MCF 10A (cell line): ENCODE measurements around the gene DLL1. TPM values are rescaled to one million over a fixed set of nuclear protein-coding genes. Genes with fewer than 3 reads are reported as not detected.

ENCODE experiments used
- BruUV-seq: library from RNA; stranded (reverse); fragments of 400-500 nt; replicated peaks from 2 replicates; lab custom pipeline; 2021; lab: Mats Ljungman, UMichigan
- CTCF ChIA-PET: fragments of 300-600 bp; sonication (Branson Sonifier 250); formaldehyde crosslinking; extraction: SDS; loops from one replicate; lab custom pipeline; 2021; ENCODE audit warnings: antibody characterized with exemption, inconsistent platforms; lab: Yijun Ruan, JAX
- POLR2A ChIA-PET: fragments of 300-600, 350-650 bp; sonication (Branson Sonifier 250); formaldehyde crosslinking; extraction: SDS; loops from one replicate; lab custom pipeline; 2020; ENCODE audit warnings: antibody characterized with exemption, inconsistent platforms; lab: Yijun Ruan, JAX
- DNase-seq: peaks from one replicate; pipeline ENCODE4 v3.0.0-alpha.2; 2018; ENCODE audit not compliant: unreplicated experiment
- H3K27ac Mint-ChIP-seq: one replicate; pipeline ENCODE4 v1.8.0; 2022; ENCODE audit warnings: mild to moderate bottlenecking, low read depth, mixed read lengths; ENCODE audit not compliant: unreplicated experiment
- H3K27me3 Mint-ChIP-seq: one replicate; pipeline ENCODE4 v1.8.0; 2022; ENCODE audit warnings: mixed read lengths; ENCODE audit not compliant: insufficient read depth, unreplicated experiment
- H3K36me3 Mint-ChIP-seq: one replicate; pipeline ENCODE4 v1.8.0; 2022; ENCODE audit warnings: mild to moderate bottlenecking, moderate library complexity, mixed read lengths; ENCODE audit not compliant: insufficient read depth, unreplicated experiment
- H3K4me1 Mint-ChIP-seq: one replicate; pipeline ENCODE4 v1.8.0; 2022; ENCODE audit warnings: mixed read lengths; ENCODE audit not compliant: insufficient read depth, unreplicated experiment
- H3K4me3 Mint-ChIP-seq: one replicate; pipeline ENCODE4 v1.8.0; 2022; ENCODE audit warnings: mild to moderate bottlenecking, moderate library complexity, mixed read lengths; ENCODE audit not compliant: unreplicated experiment
- H3K9me3 Mint-ChIP-seq: one replicate; pipeline ENCODE4 v1.8.0; 2022; ENCODE audit warnings: mixed read lengths; ENCODE audit not compliant: unreplicated experiment
- intact Hi-C: fragments of 100-400 bp; cut with micrococcal nuclease; formaldehyde crosslinking; loops from 2 replicates; pipeline ENCODE4 v1.14.1; 2022
- total RNA-seq: library from RNA; stranded (reverse); gene quantifications from 2 replicates; pipeline ENCODE4 v1.2.3, GENCODE V29; 2022
- TF ChIP-seq, protein P1 (sequence below): fragments of 200-600 bp; IDR thresholded peaks from one replicate; pipeline ENCODE4 v1.8.0; 2022; ENCODE audit warnings: antibody characterized with exemption, mild to moderate bottlenecking; ENCODE audit not compliant: unreplicated experiment

The DLL1 gene
- total RNA-seq, 1 experiment from 2014 or later, result 1.4 TPM

DNA sequence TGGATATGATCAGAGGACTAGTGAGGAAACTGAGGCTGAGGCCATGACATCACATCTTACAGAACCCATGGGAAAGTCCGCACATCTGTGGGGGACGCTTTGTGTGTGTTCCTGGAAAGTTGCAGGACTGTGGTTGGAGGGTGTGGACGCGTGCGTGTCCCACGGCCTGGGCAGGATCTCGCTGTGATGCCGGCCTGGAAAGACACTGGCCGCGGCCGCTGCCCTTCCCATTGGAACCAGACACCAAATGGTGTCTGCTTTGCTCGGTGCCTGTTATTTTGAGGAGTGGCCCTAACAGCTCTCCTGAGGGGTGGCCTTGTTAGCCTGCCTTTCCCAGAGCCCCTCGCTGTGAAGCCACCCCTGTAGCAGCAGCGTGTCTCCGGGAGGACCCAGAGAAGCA lies 41.1 kb downstream of the DLL1 start:
- CTCF ChIA-PET, result interaction anchor here (0.8 kb wide), 1 partner anchor 418 kb away, joined by 3 read pairs; no protein-coding TSS in a partner anchor
- no peaks in the 10 kb centered on the region for H3K36me3 Mint-ChIP-seq

DNA sequence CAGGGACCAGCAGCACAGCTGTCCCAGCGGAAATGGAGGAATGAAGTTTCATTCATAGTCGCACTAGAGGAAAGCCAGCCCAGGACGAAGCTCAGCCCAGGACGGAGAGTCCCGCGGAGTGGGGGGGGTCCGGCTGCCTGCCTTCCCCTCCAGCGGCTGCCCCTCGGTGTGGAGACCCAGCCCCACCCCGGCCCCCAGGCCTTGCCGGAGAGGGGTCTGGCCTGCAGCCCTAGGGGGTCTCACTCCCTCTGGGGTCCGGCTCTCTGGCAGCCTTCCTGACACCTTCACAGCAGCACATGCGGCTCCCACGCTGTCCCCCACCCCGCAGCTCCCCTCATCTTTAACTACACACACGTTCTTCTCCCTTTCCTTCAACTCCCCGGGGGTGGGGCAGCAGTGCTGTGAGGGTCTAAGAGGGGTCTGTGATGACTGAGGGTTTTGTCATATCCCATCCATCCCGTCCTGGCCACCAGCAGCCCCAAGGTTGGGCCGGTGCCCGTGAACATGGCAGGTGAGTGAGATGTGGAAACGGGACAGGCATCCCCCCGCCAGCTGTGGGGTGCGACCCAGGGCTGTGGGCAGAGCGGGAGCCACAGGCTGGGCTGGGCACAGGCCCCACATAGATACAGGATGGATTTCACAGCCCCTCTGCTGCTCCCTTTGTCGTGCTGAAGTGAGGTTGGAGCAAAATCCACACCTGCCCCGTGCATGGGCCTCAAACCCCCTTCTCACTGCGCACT lies 41.8 kb downstream of the DLL1 start:
- Mint-ChIP-seq H3K27me3 (no peaks in the 10 kb centered on the region), H3K4me3 (no peak overlapping the region), H3K36me3 (no peaks in the 10 kb centered on the region), H3K4me1 (peaks cover 7% of the 10 kb centered on the region), H3K27ac (no peak overlapping the region), H3K9me3 (no peaks in the 10 kb centered on the region)
- no TSS peak for BruUV-seq
- TF ChIP-seq, protein P1, sequence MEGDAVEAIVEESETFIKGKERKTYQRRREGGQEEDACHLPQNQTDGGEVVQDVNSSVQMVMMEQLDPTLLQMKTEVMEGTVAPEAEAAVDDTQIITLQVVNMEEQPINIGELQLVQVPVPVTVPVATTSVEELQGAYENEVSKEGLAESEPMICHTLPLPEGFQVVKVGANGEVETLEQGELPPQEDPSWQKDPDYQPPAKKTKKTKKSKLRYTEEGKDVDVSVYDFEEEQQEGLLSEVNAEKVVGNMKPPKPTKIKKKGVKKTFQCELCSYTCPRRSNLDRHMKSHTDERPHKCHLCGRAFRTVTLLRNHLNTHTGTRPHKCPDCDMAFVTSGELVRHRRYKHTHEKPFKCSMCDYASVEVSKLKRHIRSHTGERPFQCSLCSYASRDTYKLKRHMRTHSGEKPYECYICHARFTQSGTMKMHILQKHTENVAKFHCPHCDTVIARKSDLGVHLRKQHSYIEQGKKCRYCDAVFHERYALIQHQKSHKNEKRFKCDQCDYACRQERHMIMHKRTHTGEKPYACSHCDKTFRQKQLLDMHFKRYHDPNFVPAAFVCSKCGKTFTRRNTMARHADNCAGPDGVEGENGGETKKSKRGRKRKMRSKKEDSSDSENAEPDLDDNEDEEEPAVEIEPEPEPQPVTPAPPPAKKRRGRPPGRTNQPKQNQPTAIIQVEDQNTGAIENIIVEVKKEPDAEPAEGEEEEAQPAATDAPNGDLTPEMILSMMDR, result no peak
- CTCF ChIA-PET, result no interaction called here
- DNase-seq, result no peak
- POLR2A ChIA-PET, result no interaction called here
- intact Hi-C loops, result no loop called here

More for the DNA sequence above, 41.1 kb downstream of the DLL1 start:
- DNase-seq, result no peak
- peaks cover 7% of the 10 kb centered on the region for H3K4me1 Mint-ChIP-seq
- TF ChIP-seq, protein P1, result no peak
- POLR2A ChIA-PET, result interaction anchor here (0.7 to 1.3 kb wide), 2 partner anchors 25 to 82 kb away, joined by 3 to 5 read pairs; no protein-coding TSS in a partner anchor
- BruUV-seq, result no TSS peak
- H3K27ac Mint-ChIP-seq, result no peak overlapping the region
- H3K4me3 Mint-ChIP-seq, result no peak overlapping the region
- no peaks in the 10 kb centered on the region for H3K27me3 Mint-ChIP-seq
- H3K9me3 Mint-ChIP-seq, result no peaks in the 10 kb centered on the region
- intact Hi-C loops, result no loop called here

DNA sequence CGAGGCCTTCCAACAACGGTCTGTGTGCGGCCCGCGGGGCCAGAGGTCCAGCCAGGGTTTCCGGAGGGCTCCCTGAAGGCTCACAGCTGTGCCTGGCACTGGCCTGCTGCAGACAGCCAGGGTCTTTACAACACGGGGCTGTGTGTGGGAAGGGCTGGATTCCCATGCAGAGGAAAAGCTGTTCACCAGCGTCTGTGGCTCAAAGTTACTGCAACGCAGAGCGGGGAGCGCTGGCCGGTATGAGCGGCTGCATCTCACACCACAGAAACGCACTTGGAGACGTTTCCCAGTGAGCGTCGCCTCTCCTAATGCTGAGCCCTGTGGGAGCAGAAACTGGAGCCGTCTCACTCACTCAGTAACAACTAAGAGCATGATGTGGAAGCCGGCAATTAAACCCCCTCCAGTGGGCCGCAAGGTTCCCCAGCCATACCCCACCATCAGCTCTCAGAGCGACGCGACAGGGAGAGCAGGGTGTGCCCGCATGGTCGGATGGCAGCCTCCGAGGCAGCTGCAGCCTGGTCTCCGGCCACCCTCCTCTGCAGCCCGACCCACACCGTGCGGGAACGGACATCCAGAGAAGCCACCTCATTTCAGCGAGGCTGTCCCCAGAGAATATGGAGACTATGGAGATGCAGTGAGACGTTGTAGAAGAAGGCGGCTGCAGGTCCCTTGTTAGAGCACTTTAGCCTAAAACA lies 42.6 kb downstream of the DLL1 start:
- no peak for DNase-seq
- Mint-ChIP-seq H3K27ac (no peak overlapping the region), H3K4me3 (no peak overlapping the region), H3K9me3 (no peaks in the 10 kb centered on the region), H3K27me3 (no peaks in the 10 kb centered on the region), H3K36me3 (no peaks in the 10 kb centered on the region), H3K4me1 (peaks cover 7% of the 10 kb centered on the region)
- ChIA-PET POLR2A (no interaction called here), CTCF (no interaction called here)
- BruUV-seq, result no TSS peak
- intact Hi-C loops, result no loop called here
- TF ChIP-seq, protein P1, result no peak

DNA sequence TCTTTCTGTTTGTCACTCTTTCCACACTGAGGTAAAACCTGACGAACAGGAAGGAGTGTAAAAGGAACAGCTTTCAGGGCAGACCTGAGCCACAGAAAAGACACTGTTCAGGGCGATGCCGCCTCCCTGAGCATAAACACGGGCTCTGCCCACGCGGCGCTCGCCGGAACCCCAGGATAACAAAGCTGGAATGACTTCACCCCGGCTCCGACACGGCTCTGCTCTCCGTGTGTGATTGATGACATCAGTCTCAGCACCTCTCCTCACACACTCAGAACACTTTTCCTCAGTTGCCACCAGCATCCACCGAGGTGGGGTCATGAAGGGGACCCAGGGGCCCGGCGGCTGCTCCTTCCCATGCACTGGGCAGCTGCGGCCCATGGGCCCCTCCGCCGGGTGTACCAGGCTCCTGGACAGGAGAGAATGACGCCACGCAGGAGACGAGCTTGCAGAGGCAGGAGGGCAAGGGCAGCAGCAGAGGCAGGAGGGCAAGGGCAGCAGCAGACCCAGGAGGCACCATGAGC lies 43.6 kb downstream of the DLL1 start:
- POLR2A ChIA-PET, result no interaction called here
- Mint-ChIP-seq H3K9me3 (no peaks in the 10 kb centered on the region), H3K27ac (no peak overlapping the region), H3K36me3 (no peaks in the 10 kb centered on the region), H3K4me3 (no peak overlapping the region), H3K27me3 (no peaks in the 10 kb centered on the region), H3K4me1 (peaks cover 7% of the 10 kb centered on the region)
- DNase-seq, result no peak
- BruUV-seq, result no TSS peak
- intact Hi-C loops, result no loop called here
- CTCF ChIA-PET, result interaction anchor here (0.6 kb wide), 1 partner anchor 506 kb away, joined by 3 read pairs; no protein-coding TSS in a partner anchor
- TF ChIP-seq, protein P1, result no peak
